K562 treated with DMSO at 1 percent for 48 hours (cell line): Measurements from ENCODE around the gene HSPB6. TPM values are rescaled to one million over a fixed set of nuclear protein-coding genes. Genes with fewer than 3 reads are reported as not detected.

Source experiments
- total RNA-seq: library from RNA; unstranded; fragments of 300-600 nt; gene quantifications from 2 replicates; pipeline ENCODE4 v1.2.3, GENCODE V29; 2022; ENCODE audit warnings: low replicate concordance; ENCODE audit errors: extremely low read depth

Gene HSPB6
- not detected in 2 replicates for total RNA-seq

DNA sequence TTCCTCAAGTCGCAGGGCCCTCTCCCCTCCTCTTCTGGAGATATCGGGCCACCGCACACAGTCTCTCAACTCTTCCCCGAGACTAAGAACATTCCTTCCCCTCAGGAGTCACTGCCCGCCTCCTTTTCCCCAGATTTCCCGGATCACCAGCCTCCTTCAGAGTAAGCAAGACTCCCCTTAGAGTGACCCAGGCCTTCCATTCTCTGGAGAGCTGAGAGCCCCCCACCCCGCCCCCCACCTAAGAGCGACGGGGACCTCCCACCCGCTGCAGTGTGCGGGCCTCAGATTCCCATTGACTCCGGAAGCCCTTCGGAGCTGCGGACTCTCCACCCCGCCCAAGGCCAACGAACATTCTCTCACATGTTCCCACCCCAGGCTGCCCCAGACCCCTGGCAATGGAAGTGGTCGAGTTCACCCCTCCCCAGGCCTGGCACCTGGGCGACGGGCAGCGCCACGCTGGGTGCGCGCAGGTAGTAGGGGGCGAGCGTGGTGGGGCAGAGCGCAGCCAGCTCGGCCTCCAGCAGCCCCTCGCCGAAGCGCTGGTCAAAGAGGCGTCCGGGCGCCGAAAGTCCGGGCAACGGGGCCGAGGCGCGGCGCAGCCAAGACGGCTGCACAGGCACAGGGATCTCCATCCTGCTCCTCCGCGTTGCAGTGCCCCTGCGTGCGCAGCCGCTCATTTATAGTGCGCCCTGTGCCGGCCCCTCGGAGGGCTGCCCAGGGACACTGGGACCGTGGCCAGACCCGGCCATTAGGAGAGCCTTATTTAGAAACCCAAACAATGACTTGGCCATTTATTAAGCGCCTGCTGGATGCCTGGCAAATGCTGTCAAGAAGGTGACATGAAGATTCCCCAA is at the start of gene HSPB6:
HSPB6 (minus strand) TSS at position 653 of the 854 bp plus-strand sequence; CDS start at position 632, 21 bp downstream.

DNA sequence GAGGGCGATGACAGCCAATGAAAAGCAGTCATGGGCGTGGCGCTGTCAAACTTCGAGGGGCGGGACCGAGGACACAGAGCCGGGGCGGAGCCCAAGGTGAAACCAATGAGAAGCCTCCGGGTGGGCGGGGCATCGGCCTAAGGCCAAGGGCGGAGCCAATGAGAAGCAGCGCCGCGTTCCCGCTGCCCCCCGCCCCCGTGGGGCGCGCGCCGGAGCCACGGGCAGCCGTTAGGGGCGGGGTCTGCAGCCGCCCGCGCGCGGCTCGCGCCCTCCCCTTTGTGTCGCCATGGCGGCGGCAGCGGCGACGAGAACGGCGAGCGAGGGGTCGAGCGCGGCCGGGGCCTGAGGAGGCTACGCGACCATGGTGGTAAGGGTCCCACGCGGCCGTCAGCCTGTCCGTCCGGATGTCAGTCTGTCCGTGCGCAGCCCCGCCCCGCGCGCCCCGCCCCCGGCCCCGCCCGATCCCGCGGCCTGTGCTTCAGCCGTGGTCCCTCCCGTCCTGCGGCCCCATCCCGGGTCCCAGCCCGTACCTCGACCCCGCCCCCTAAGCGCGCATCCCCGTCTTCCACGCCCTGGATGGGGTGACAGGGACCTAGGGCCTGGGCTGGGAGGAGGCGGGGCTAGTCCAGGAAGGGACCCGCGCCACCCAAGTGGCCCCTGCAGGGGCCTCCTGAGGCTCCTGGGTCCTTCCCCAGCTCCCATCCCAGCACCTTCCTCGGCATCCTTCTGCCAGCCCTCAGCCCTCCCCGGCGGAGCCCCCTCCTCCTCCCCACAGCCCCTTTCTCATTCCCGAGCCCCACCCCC is 18.7 kb upstream of the HSPB6 start, which contains the start of gene ARHGAP33:
ARHGAP33 (plus strand) TSS at position 267 of the 804 bp plus-strand sequence; CDS start at position 362, 95 bp downstream.

GRCh38 chr19:35757749-35758608 is 1.1 kb upstream of the HSPB6 start, which contains the start of gene PROSER3:
Gene PROSER3, plus strand, starts transcription at chr19:35758176. Its CDS starts 40 bp downstream, at chr19:35758216.

GRCh38 chr19:35748106-35749020 is 8.5 kb downstream of the HSPB6 start, which contains the start of gene LIN37:
Gene LIN37, plus strand, starts transcription at chr19:35748576. Its CDS starts 149 bp downstream, at chr19:35748725.

DNA sequence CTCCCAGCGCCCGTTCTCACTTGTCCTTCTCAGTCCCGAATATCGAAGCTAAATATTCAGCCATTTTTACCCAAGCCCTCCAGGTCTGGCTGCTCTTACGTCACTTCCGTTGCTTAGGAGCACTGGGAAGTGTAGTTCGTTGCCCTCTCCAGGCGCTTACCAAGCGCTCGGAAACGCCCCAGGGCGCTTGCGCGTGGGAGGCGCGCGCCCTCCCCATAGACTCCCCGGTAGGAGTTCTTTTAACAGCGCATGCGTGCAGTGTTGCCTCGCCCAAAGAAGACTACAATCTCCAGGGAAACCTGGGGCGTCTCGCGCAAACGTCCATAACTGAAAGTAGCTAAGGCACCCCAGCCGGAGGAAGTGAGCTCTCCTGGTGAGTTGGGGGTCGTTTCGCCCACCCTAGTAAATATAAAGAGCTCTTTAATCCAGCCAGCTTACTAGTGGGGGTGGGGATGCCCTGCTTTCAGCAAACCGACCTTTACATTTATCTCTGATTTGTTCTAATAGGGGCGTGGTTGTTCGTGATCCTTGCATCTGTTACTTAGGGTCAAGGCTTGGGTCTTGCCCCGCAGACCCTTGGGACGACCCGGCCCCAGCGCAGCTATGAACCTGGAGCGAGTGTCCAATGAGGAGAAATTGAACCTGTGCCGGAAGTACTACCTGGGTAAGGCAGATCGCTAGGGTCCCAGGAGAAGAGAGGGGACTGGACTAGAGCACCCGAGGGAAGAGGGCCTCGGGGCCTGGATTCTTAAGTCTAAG is 11.3 kb downstream of the HSPB6 start, which contains the start of the genes PSENEN and U2AF1L4:
PSENEN (plus strand) TSS at position 324 of the 759 bp plus-strand sequence; CDS start at position 604, 280 bp downstream.
U2AF1L4 (minus strand) TSS at position 91 of the 759 bp plus-strand sequence; CDS start at position 64, 27 bp downstream.

GRCh38 chr19:35742121-35742724 is 14.6 kb downstream of the HSPB6 start, which contains the start of gene IGFLR1:
Gene IGFLR1, minus strand, starts transcription at chr19:35742452. Its CDS starts 1,272 bp downstream, at chr19:35741180.

DNA sequence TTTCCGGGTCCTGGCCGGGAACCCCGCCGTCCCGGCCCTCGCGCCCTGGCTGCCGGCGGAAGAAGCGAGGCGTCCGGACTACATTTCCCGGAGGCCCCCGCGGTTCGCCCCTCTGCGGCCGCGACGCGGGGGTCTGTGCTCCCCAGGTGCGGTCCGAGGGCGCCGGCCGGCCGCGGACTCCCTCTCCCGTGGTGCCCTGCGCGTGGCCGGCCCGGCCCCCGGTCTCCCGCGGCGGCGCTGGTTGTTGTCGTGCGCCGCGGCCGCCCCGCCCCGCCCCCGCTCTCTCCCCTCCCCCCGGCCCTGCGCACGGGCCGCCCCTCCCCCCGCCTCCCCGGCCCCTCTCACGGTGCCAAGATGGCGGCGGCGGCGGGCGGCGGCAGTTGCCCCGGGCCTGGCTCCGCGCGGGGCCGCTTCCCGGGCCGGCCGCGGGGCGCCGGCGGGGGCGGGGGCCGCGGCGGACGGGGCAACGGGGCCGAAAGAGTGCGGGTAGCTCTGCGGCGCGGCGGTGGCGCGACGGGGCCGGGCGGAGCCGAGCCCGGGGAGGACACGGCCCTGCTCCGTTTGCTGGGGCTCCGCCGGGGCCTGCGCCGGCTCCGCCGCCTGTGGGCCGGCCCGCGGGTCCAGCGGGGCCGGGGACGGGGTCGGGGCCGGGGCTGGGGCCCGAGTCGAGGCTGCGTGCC is 39.0 kb downstream of the HSPB6 start, which contains the start of gene KMT2B:
KMT2B (plus strand) TSS at position 339 of the 680 bp plus-strand sequence; CDS start at position 355, 16 bp downstream.

Other genes starting within 250 kb of the HSPB6 start
- gene DMKN, start 243.4 kb downstream of the HSPB6 start, total RNA-seq = not detected in 2 replicates
- not detected in 2 replicates for gene SBSN, start 228.7 kb downstream of the HSPB6 start, total RNA-seq
- not detected in 2 replicates for gene GAPDHS, start 223.6 kb downstream of the HSPB6 start, total RNA-seq
- gene TMEM147, start 211.4 kb downstream of the HSPB6 start, total RNA-seq = not detected in 2 replicates
- not detected in 2 replicates for gene ATP4A, start 193.4 kb downstream of the HSPB6 start, total RNA-seq
- not detected in 2 replicates for gene PMIS2, start 170.9 kb downstream of the HSPB6 start, total RNA-seq
- gene HAUS5, start 144.3 kb downstream of the HSPB6 start, total RNA-seq = not detected in 2 replicates
- gene RBM42, start 128.0 kb downstream of the HSPB6 start, total RNA-seq = not detected in 2 replicates
- gene ETV2, start 115.3 kb downstream of the HSPB6 start, total RNA-seq = not detected in 2 replicates
- not detected in 2 replicates for gene COX6B1, start 108.7 kb downstream of the HSPB6 start, total RNA-seq
- not detected in 2 replicates for gene UPK1A, start 90.5 kb downstream of the HSPB6 start, total RNA-seq
- not detected in 2 replicates for gene ZBTB32, start 52.5 kb downstream of the HSPB6 start, total RNA-seq
- gene KMT2B, start 39.0 kb downstream of the HSPB6 start, total RNA-seq = 67.8 TPM in 1 of 2 replicates, not detected in the other
- not detected in 2 replicates for gene IGFLR1, start 14.6 kb downstream of the HSPB6 start, total RNA-seq
- not detected in 2 replicates for gene U2AF1L4, start 11.6 kb downstream of the HSPB6 start, total RNA-seq
- gene PSENEN, start 11.4 kb downstream of the HSPB6 start, total RNA-seq = not detected in 2 replicates
- not detected in 2 replicates for gene LIN37, start 8.5 kb downstream of the HSPB6 start, total RNA-seq
- gene PROSER3, start 1.1 kb upstream of the HSPB6 start, total RNA-seq = not detected in 2 replicates
- gene ARHGAP33, start 18.5 kb upstream of the HSPB6 start, total RNA-seq = not detected in 2 replicates
- gene PRODH2, start 55.8 kb upstream of the HSPB6 start, total RNA-seq = not detected in 2 replicates
- gene NPHS1, start 95.5 kb upstream of the HSPB6 start, total RNA-seq = not detected in 2 replicates
- not detected in 2 replicates for gene KIRREL2, start 99.9 kb upstream of the HSPB6 start, total RNA-seq
- not detected in 2 replicates for gene APLP1, start 111.5 kb upstream of the HSPB6 start, total RNA-seq
- not detected in 2 replicates for gene NFKBID, start 143.5 kb upstream of the HSPB6 start, total RNA-seq
- not detected in 2 replicates for gene HCST, start 145.5 kb upstream of the HSPB6 start, total RNA-seq
- not detected in 2 replicates for gene TYROBP, start 151.3 kb upstream of the HSPB6 start, total RNA-seq
- gene LRFN3, start 179.3 kb upstream of the HSPB6 start, total RNA-seq = not detected in 2 replicates
- not detected in 2 replicates for gene SDHAF1, start 238.2 kb upstream of the HSPB6 start, total RNA-seq